Loucy (cell line): Measurements from ENCODE around the gene ZDHHC11.
"Not testable (repeated sequence)": the region's sequence is repeated elsewhere in the genome, so short reads cannot be mapped to it uniquely, and the experiment has no call there.

Experiments
- H2AFZ ChIP-seq: fragments of 200-600 bp; sonication (generic); 2 replicates; pipeline ENCODE4 v1.6.0; 2016; ENCODE audit warnings: antibody characterized with exemption, mild to moderate bottlenecking, low read length, moderate library complexity
- H3F3A ChIP-seq: fragments of 200-600 bp; 2 replicates; pipeline ENCODE4 v1.6.0; 2016; ENCODE audit warnings: antibody characterized with exemption, low read depth, mild to moderate bottlenecking
- H3K27me3 ChIP-seq: fragments of 200-600 bp; sonication (generic); 2 replicates; pipeline ENCODE4 v1.6.1; 2014; ENCODE audit warnings: low read length, mild to moderate bottlenecking; ENCODE audit not compliant: insufficient read depth, poor library complexity, severe bottlenecking
- H3K36me3 ChIP-seq: fragments of 200-600 bp; sonication (generic); 2 replicates; pipeline ENCODE4 v1.6.1; 2016; ENCODE audit warnings: low read length; ENCODE audit not compliant: insufficient read depth
- H3K4me1 ChIP-seq: fragments of 200-600 bp; sonication (generic); 2 replicates; pipeline ENCODE4 v1.5.1; 2014; ENCODE audit warnings: low read length, mild to moderate bottlenecking; ENCODE audit not compliant: insufficient read depth, poor library complexity, severe bottlenecking
- H3K4me2 ChIP-seq: fragments of 200-600 bp; sonication (generic); 2 replicates; pipeline ENCODE4 v1.6.0; 2014; ENCODE audit warnings: antibody characterized with exemption, low read length, low read depth, mild to moderate bottlenecking; ENCODE audit not compliant: poor library complexity, severe bottlenecking
- H3K4me3 ChIP-seq: fragments of 200-600 bp; sonication (generic); 2 replicates; pipeline ENCODE4 v1.5.1; 2014; ENCODE audit warnings: low read length, mild to moderate bottlenecking, mixed read lengths; ENCODE audit not compliant: poor library complexity, severe bottlenecking
- H3K79me2 ChIP-seq: fragments of 200-600 bp; sonication (generic); 2 replicates; pipeline ENCODE4 v1.6.1; 2014; ENCODE audit warnings: low read length; ENCODE audit not compliant: insufficient read depth
- H3K9ac ChIP-seq: fragments of 200-600 bp; sonication (generic); 2 replicates; pipeline ENCODE4 v1.6.0; 2014; ENCODE audit warnings: mild to moderate bottlenecking, low read depth, low read length, moderate library complexity; ENCODE audit not compliant: poor library complexity, severe bottlenecking
- H3K9me2 ChIP-seq: fragments of 200-600 bp; sonication (generic); replicated peaks from 2 replicates; pipeline ENCODE4 v1.6.1; 2016; ENCODE audit warnings: low read depth, low read length, mixed read lengths
- H3K9me3 ChIP-seq: fragments of 200-600 bp; sonication (generic); 2 replicates; pipeline ENCODE4 v1.6.1; 2014; ENCODE audit warnings: mild to moderate bottlenecking, antibody characterized with exemption, low read length, low read depth; ENCODE audit not compliant: insufficient read depth
- H4K20me1 ChIP-seq: fragments of 200-600 bp; sonication (generic); 2 replicates; pipeline ENCODE4 v1.6.0; 2014; ENCODE audit warnings: antibody characterized with exemption, low read length, mild to moderate bottlenecking; ENCODE audit not compliant: insufficient read depth, poor library complexity, severe bottlenecking
- CTCF ChIP-seq: fragments of 200-600 bp; sonication (generic); conservative IDR thresholded peaks from 2 replicates; pipeline ENCODE4 v1.5.1; 2014; ENCODE audit warnings: mild to moderate bottlenecking, antibody characterized with exemption, low read length
- EZH2phosphoT487 ChIP-seq: fragments of 200-600 bp; IDR thresholded peaks from 2 replicates; pipeline ENCODE4 v1.6.1; 2018; ENCODE audit warnings: antibody characterized with exemption, mild to moderate bottlenecking, moderate library complexity, borderline replicate concordance

The ZDHHC11 gene

GRCh38 chr5:769485-770145 is 81.2 kb downstream of the ZDHHC11 start:
- not testable (repeated sequence) for H2AFZ ChIP-seq, H3K79me2 ChIP-seq, H3K9me2 ChIP-seq, H3K4me3 ChIP-seq, H3K27me3 ChIP-seq, H4K20me1 ChIP-seq, H3K4me2 ChIP-seq, H3K9ac ChIP-seq, H3K9me3 ChIP-seq, H3K36me3 ChIP-seq, H3K4me1 ChIP-seq, H3F3A ChIP-seq

- Histone ChIP-seq H3K27me3 (no peaks in the 10 kb centered on the region), H3K4me1 (no peaks in the 10 kb centered on the region), H3K9me3 (no peaks in the 10 kb centered on the region; the same call in 1 of the 2 replicates), H3F3A (no peaks in the 10 kb centered on the region), H2AFZ (no peak overlapping the region), H3K4me3 (no peak overlapping the region), H3K36me3 (no peaks in the 10 kb centered on the region), H3K4me2 (no peak overlapping the region), H3K9me2 (no peaks in the 10 kb centered on the region), H3K79me2 (no peaks in the 10 kb centered on the region), H4K20me1 (no peaks in the 10 kb centered on the region), H3K9ac (no peak overlapping the region)
- no peak for TF ChIP-seq CTCF
- no peak for TF ChIP-seq EZH2phosphoT487
Observed at GRCh38 chr5:766666-767431, 83.9 kb downstream of the ZDHHC11 start.

GRCh38 chr5:765948-766631 is 84.7 kb downstream of the ZDHHC11 start:
- Histone ChIP-seq H3K4me1 (no peaks in the 10 kb centered on the region), H3K4me2 (no peak overlapping the region), H3K9ac (no peak overlapping the region), H3F3A (no peaks in the 10 kb centered on the region), H3K36me3 (no peaks in the 10 kb centered on the region), H3K9me2 (no peaks in the 10 kb centered on the region), H3K9me3 (no peaks in the 10 kb centered on the region; the same call in 1 of the 2 replicates), H3K4me3 (no peak overlapping the region), H2AFZ (no peak overlapping the region), H4K20me1 (no peaks in the 10 kb centered on the region), H3K79me2 (no peaks in the 10 kb centered on the region), H3K27me3 (no peaks in the 10 kb centered on the region)
- no peak for TF ChIP-seq EZH2phosphoT487
- no peak for TF ChIP-seq CTCF
